Measurements from ENCODE around the gene PGF.
A peak's percentile ranks its signal among the peaks of the same experiment; 100 is the strongest.
"Not testable (repeated sequence)": the region's sequence is repeated elsewhere in the genome, so short reads cannot be mapped to it uniquely, and the experiment has no call there.

The PGF gene

DNA sequence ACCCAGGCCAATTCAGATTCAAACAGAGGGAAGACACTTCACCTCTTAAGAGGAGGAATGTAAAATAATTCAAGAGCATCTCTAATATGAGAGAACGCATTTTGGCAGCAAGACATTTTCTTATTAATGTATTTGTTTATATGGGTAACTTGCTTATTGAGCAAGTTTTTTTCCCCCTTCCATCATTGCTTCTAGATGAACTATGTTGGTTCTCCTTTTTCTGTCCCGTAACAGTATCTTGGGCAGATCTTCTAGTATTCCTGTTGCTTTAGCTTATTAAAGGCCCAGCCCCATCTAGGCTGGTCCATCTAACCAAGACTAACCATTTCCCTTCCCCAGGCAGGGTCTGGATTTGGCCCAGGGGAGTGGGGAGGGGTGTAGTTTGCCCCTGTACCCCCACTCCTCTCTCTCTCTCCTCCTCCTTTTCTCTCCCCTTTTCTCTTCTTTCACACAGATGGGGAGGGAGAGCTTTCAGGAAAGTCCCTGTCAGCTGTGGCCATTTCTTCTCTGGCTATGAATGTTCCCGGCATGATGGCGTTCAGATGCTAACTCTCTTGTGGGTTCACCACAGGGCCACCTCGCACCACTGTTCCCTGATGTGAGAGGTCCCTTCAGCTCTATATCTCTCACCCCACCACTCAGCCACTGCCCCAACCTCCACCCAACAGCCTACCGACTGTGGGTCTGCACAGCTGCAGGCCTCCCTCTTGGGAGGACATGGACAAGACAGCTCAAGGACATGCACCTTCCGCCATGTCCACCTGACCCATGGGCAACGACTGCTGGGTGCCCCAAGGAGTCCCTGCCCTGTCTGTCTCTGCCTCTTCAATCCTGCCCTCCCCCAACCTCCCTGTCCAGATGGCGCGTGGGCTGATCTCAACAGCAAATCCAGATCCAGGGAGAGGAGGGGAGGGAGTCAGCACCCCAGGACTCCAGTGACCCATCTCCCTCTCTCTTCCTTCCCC is 16.6 kb downstream of the PGF start:
- H3K4me1 ChIP-seq (ENCODE audit: control insufficient read depth, insufficient read depth, low read length, poor library complexity, severe bottlenecking), result peaks cover 35% of the 10 kb centered on the region
- no peaks in the 10 kb centered on the region for H3K9me3 ChIP-seq (ENCODE audit: control insufficient read depth, low read length)
- H3K27ac ChIP-seq (ENCODE audit: low read depth, low read length, severe bottlenecking), result no peak overlapping the region
- H3K4me3 ChIP-seq (ENCODE audit: extremely low read depth, insufficient read depth, low read length, poor library complexity, severe bottlenecking), result no peak overlapping the region
- WGBS, 2 experiments (ENCODE audit: insufficient coverage in 2 of 2), result 93 to 95% methylated on average over 5 of the region's 10 CpGs
- H3K36me3 ChIP-seq (ENCODE audit: control insufficient read depth, insufficient read depth, low read length), result peaks cover 11% of the 10 kb centered on the region

DNA sequence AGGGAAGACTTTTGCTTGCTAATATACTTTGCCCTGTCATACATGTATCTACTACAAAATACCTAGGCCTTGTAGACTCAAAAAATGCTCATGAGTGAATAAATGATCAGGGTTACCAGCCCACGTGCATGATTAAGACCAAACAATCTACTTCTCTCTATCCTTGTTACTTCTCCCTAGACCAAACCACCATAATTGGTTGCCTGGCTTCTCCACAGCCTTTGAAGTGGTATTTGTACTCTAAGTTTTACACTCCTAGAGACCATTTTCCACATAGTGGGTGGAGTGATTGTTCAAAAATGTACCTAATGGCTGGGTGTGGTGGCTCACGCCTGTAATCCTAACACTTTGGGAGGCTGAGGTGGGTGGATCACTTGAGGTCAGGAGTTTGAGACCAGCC is 18.2 kb downstream of the PGF start:
- Histone ChIP-seq H3K27ac (ENCODE audit: low read depth, low read length, severe bottlenecking) (no peak overlapping the region), H3K4me1 (ENCODE audit: control insufficient read depth, insufficient read depth, low read length, poor library complexity, severe bottlenecking) (peaks cover 34% of the 10 kb centered on the region)

DNA sequence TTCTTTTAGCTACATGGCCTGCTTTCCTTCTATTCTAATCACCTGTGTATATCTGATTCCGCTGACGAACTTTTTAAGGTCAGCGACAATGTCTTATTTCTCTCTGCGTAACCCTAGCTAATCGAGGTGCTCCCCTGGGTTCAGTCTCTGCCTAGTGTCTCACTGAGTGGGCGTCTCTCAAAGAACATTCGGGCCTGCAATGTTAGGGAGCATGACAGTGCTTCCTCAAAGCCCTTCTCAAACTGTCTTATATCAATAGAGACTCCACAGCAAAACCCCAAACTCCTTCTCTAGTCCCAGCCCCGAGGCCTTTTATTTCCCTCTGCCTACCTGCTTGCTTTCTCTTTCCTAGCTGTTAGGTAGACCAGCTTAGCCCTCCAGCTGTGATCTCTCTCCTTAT is 18.7 kb downstream of the PGF start:
- Histone ChIP-seq H3K27ac (ENCODE audit: low read depth, low read length, severe bottlenecking) (no peak overlapping the region), H3K4me1 (ENCODE audit: control insufficient read depth, insufficient read depth, low read length, poor library complexity, severe bottlenecking) (peaks cover 30% of the 10 kb centered on the region), H3K36me3 (ENCODE audit: control insufficient read depth, insufficient read depth, low read length) (no peaks in the 10 kb centered on the region), H3K4me3 (ENCODE audit: extremely low read depth, insufficient read depth, low read length, poor library complexity, severe bottlenecking) (no peak overlapping the region), H3K9me3 (ENCODE audit: control insufficient read depth, low read length) (no peaks in the 10 kb centered on the region)
- WGBS, 2 experiments (ENCODE audit: insufficient coverage in 2 of 2), result 93 to 97% methylated on average over 8 of the region's 8 CpGs

More for the DNA sequence above, 18.2 kb downstream of the PGF start:
- no peak overlapping the region for H3K4me3 ChIP-seq (ENCODE audit: extremely low read depth, insufficient read depth, low read length, poor library complexity, severe bottlenecking)
- WGBS, 2 experiments (ENCODE audit: insufficient coverage in 2 of 2), result 100% methylated on average over 1 of the region's 2 CpGs; no CpG with 5 or more reads in 1 of the 2 experiments
- no peaks in the 10 kb centered on the region for H3K36me3 ChIP-seq (ENCODE audit: control insufficient read depth, insufficient read depth, low read length)
- H3K9me3 ChIP-seq (ENCODE audit: control insufficient read depth, low read length), result no peaks in the 10 kb centered on the region

DNA sequence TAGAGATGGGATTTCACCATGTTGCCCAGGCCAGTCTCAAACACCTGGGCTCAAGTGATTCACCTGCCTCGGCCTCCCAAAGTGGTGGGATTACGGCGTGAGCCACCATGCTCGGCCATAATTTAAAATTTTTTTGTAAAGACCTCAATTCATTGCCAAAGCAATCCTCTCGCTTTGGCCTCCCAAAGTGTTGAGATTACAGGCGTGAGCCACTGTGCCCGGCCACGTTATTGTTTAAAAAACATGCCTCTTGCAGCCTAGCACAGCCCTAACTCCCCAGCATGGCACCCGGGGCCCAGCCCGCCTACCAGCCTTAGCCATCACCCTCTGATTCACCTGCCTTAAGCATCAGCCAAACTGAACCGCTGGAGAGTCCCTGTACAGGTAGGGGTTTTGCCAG is 19.2 kb downstream of the PGF start:
- no peaks in the 10 kb centered on the region for H3K9me3 ChIP-seq (ENCODE audit: control insufficient read depth, low read length)
- no peak overlapping the region for H3K4me3 ChIP-seq (ENCODE audit: extremely low read depth, insufficient read depth, low read length, poor library complexity, severe bottlenecking)
- 82 to 87% methylated on average over 11 of the region's 11 CpGs for WGBS, 2 experiments (ENCODE audit: insufficient coverage in 2 of 2)
- H3K4me1 ChIP-seq (ENCODE audit: control insufficient read depth, insufficient read depth, low read length, poor library complexity, severe bottlenecking), result peaks cover 25% of the 10 kb centered on the region
- no peak overlapping the region for H3K27ac ChIP-seq (ENCODE audit: low read depth, low read length, severe bottlenecking)
- no peaks in the 10 kb centered on the region for H3K36me3 ChIP-seq (ENCODE audit: control insufficient read depth, insufficient read depth, low read length)

DNA sequence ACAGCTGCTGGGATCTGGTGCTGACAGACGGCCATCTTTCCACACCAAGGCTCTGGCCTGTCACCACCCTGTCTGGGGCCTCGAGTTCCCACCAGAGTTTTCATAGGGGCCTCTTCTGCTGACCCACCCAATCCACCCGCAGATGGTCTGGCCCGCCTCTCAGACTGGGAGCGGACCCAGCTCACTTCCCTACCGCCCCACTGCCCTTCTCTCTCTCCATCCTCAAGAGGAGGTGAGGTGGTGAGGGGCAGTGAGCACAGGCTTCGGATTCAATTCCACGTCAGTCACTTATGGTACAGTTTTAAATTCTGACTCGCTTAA is 20.1 kb downstream of the PGF start:
- Histone ChIP-seq H3K36me3 (ENCODE audit: control insufficient read depth, insufficient read depth, low read length) (no peaks in the 10 kb centered on the region), H3K9me3 (ENCODE audit: control insufficient read depth, low read length) (no peaks in the 10 kb centered on the region), H3K4me3 (ENCODE audit: extremely low read depth, insufficient read depth, low read length, poor library complexity, severe bottlenecking) (no peak overlapping the region)

DNA sequence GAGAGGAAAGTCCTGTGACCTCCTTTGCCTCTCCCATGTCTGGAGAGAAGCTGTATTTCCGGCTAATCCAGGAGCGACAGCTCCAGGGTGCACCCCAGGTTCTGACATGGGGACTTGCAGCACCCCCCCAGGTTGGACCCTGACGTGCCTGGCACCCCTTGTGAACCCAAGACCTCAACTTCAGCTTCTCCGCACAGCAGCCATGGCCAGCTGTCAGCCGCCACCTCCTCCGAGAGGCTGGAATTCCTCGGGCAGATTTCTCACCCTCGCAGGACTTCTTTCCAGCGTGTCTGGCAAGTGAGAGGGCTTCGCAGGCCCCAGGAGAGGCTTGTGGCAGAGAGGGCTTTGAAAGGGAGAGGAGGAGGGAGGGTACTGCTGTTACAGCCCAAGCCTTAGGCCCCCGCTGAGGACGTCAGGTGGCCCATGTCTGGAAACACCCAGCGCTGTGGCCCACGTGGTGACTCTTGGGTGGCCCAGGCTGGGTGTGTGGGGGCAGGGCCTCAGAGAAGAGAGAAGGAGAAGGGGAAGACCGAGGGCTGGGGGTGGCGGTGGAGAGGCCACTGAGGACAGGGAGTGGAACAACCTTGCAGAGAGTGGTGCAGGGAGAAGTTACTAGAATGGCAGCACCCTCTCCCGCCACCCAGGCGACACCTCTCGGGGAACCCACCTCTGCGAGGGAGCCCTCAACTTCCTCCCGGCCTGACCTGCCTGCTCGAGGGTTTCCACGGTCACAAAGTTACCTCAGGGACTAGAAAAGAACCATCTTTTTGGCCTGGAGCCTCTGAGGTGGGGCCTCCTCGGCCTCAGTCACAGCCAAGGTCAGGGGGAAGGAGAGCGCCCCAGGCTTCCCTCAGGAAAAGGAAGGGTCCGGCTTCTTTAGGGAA is 20.7 kb downstream of the PGF start:
- WGBS, 2 experiments (ENCODE audit: insufficient coverage in 2 of 2), result 75 to 76% methylated on average over 20 to 24 of the region's 26 CpGs
- Histone ChIP-seq H3K36me3 (ENCODE audit: control insufficient read depth, insufficient read depth, low read length) (no peaks in the 10 kb centered on the region), H3K4me1 (ENCODE audit: control insufficient read depth, insufficient read depth, low read length, poor library complexity, severe bottlenecking) (peaks cover 18% of the 10 kb centered on the region), H3K4me3 (ENCODE audit: extremely low read depth, insufficient read depth, low read length, poor library complexity, severe bottlenecking) (no peak overlapping the region), H3K27ac (ENCODE audit: low read depth, low read length, severe bottlenecking) (peak overlapping the region; percentile 18), H3K9me3 (ENCODE audit: control insufficient read depth, low read length) (no peaks in the 10 kb centered on the region)

More for the DNA sequence above, 20.1 kb downstream of the PGF start:
- H3K27ac ChIP-seq (ENCODE audit: low read depth, low read length, severe bottlenecking), result no peak overlapping the region
- WGBS, 2 experiments (ENCODE audit: insufficient coverage in 2 of 2), result 81 to 85% methylated on average over 2 to 6 of the region's 9 CpGs
- peaks cover 21% of the 10 kb centered on the region for H3K4me1 ChIP-seq (ENCODE audit: control insufficient read depth, insufficient read depth, low read length, poor library complexity, severe bottlenecking)

DNA sequence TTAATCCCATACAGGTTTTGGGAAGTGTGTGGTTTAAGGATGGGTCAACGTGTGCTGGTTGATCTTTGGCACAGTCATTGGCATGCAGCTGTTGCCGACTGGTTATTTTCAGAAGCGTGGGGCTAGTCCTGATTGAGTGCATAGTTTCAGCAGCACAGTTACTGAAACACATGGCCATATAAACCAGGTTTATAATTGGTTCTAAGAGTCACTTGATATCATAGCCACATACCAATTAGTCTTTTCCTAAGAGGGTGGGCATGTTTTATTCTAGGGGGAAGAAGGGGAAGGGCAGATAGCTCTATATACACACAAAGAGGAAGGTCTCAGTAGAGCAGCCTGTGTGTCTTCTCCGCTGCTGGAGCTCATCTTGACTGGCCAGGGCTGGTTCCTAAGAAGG is 21.4 kb downstream of the PGF start:
- 80 to 91% methylated on average over 3 to 4 of the region's 4 CpGs for WGBS, 2 experiments (ENCODE audit: insufficient coverage in 2 of 2)
- Histone ChIP-seq H3K9me3 (ENCODE audit: control insufficient read depth, low read length) (no peaks in the 10 kb centered on the region), H3K36me3 (ENCODE audit: control insufficient read depth, insufficient read depth, low read length) (no peaks in the 10 kb centered on the region), H3K27ac (ENCODE audit: low read depth, low read length, severe bottlenecking) (peak overlapping the region; percentile 18), H3K4me1 (ENCODE audit: control insufficient read depth, insufficient read depth, low read length, poor library complexity, severe bottlenecking) (peaks cover 14% of the 10 kb centered on the region), H3K4me3 (ENCODE audit: extremely low read depth, insufficient read depth, low read length, poor library complexity, severe bottlenecking) (no peak overlapping the region)

DNA sequence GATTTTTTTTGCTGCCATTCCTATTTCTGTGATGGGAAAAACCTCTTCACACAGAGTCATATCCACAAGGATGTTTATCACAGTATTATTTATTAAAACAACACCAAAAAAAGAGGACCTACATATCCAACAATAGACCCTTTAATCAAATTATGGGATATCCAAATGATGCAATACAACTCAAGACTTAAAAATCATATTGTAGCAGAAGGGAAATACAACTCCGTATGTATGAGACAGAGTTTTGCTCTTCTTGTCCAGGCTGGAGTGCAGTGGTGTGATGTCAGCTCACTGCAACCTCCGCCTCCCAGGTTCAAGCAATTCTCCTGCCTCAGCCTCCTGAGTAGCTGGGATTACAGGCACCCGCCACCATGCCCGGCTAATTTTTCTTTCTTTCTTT is 22.5 kb downstream of the PGF start:
- H3K4me3 ChIP-seq (ENCODE audit: extremely low read depth, insufficient read depth, low read length, poor library complexity, severe bottlenecking); H3K9me3 ChIP-seq (ENCODE audit: control insufficient read depth, low read length); H3K27ac ChIP-seq (ENCODE audit: low read depth, low read length, severe bottlenecking); H3K36me3 ChIP-seq (ENCODE audit: control insufficient read depth, insufficient read depth, low read length): not testable (repeated sequence)
- 100% methylated on average over 1 of the region's 4 CpGs; no CpG with 5 or more reads in 1 of the 2 experiments for WGBS, 2 experiments (ENCODE audit: insufficient coverage in 2 of 2)
- peaks cover 14% of the 10 kb centered on the region for H3K4me1 ChIP-seq (ENCODE audit: control insufficient read depth, insufficient read depth, low read length, poor library complexity, severe bottlenecking)

DNA sequence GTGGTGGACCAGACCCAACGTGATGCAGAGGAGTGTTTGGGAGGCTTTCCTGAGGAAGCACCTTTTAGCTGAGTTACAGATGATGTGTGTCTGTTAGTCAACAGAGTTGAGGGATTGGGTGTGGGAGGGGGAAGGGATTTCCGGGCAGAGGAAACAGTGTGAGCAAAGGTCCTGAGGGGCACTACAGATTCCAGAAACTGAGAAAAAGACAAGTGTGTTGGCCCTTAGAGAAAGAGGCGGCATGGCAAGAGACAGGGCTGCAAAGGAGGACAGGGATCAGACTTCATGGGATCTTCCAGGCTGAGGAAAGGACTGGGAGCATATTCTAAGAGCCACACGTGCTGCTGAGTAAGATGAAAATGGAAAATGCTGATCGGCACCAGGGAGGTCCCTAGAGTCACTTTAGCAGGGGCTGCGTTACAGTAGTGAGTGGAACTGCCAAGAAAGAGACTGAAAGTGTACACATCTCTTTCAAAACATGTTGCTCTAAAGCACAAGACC is 22.9 kb downstream of the PGF start:
- no peaks in the 10 kb centered on the region for H3K36me3 ChIP-seq (ENCODE audit: control insufficient read depth, insufficient read depth, low read length)
- no peaks in the 10 kb centered on the region for H3K9me3 ChIP-seq (ENCODE audit: control insufficient read depth, low read length)
- peaks cover 14% of the 10 kb centered on the region for H3K4me1 ChIP-seq (ENCODE audit: control insufficient read depth, insufficient read depth, low read length, poor library complexity, severe bottlenecking)
- no peak overlapping the region for H3K4me3 ChIP-seq (ENCODE audit: extremely low read depth, insufficient read depth, low read length, poor library complexity, severe bottlenecking)
- WGBS, 2 experiments (ENCODE audit: insufficient coverage in 2 of 2), result 59 to 75% methylated on average over 4 to 6 of the region's 6 CpGs
- no peak overlapping the region for H3K27ac ChIP-seq (ENCODE audit: low read depth, low read length, severe bottlenecking)

DNA sequence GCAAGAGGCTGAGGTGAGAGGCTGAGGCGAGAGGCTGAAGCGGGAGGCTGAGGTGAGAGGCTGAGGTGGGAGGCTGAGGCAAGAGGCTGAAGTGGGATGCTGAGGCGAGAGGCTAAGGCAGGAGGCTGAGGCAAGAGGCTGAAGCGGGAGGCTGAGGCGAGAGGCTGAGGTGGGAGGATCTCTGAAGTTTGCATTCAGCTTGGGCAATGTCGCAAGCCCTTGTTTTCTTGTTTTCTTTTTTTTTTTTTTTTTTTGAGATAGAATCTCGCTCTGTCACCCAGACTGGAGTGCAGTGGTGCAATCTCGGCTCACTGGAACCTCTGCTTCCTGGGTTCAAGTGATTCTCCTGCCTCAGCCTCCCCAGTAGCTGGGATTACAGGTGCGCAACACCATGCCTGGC is 23.7 kb downstream of the PGF start:
- H3K4me1 ChIP-seq (ENCODE audit: control insufficient read depth, insufficient read depth, low read length, poor library complexity, severe bottlenecking), result peaks cover 14% of the 10 kb centered on the region
- not testable (repeated sequence) for H3K4me3 ChIP-seq (ENCODE audit: extremely low read depth, insufficient read depth, low read length, poor library complexity, severe bottlenecking); H3K9me3 ChIP-seq (ENCODE audit: control insufficient read depth, low read length); H3K27ac ChIP-seq (ENCODE audit: low read depth, low read length, severe bottlenecking); H3K36me3 ChIP-seq (ENCODE audit: control insufficient read depth, insufficient read depth, low read length)
- 85 to 89% methylated on average over 5 to 9 of the region's 9 CpGs for WGBS, 2 experiments (ENCODE audit: insufficient coverage in 2 of 2)
